PC-3 (cell line): Measurements from ENCODE around the gene APEX2. TPM values are rescaled to one million over a fixed set of nuclear protein-coding genes. Genes with fewer than 3 reads are reported as not detected.

Experiments
- ATAC-seq: fragments of 200-7000 bp; cut with Tn5 transposase; 2 replicates; pipeline ENCODE4 v1.9.1; 2020; ENCODE audit warnings: mild to moderate bottlenecking, moderate library complexity
- BruUV-seq: library from RNA; stranded (reverse); fragments of 400-500 nt; replicated peaks from 2 replicates; lab custom pipeline; 2021; lab: Mats Ljungman, UMichigan
- CTCF ChIA-PET: fragments of 300-600 bp; sonication (Branson Sonifier 250); formaldehyde crosslinking; loops from one replicate; lab custom pipeline; 2022; ENCODE audit warnings: antibody characterized with exemption; lab: Charles Lee
- POLR2A ChIA-PET: fragments of 300-600 bp; sonication (Branson Sonifier 250); formaldehyde crosslinking; loops from one replicate; lab custom pipeline; 2022; ENCODE audit warnings: antibody characterized with exemption; ENCODE audit not compliant: unreplicated experiment; lab: Charles Lee
- DNase-seq: peaks from one replicate; pipeline ENCODE4 v3.0.0-alpha.2; 2015
- H2AFZ ChIP-seq: fragments of 300-600 bp; sonication (generic); 2 replicates; pipeline ENCODE4 v1.6.0; 2016; ENCODE audit warnings: antibody characterized with exemption, low read length
- H3F3A ChIP-seq: fragments of 300-600 bp; sonication (generic); one replicate; pipeline ENCODE4 v1.6.0; 2017; ENCODE audit warnings: antibody characterized with exemption, low read length, control low read depth, mild to moderate bottlenecking; ENCODE audit not compliant: unreplicated experiment
- H3K27ac ChIP-seq: fragments of 300-600 bp; sonication (generic); 2 replicates; pipeline ENCODE4 v1.5.1; 2016; ENCODE audit warnings: mild to moderate bottlenecking, low read length
- H3K27me3 ChIP-seq: fragments of 300-600 bp; sonication (generic); 2 replicates; pipeline ENCODE4 v1.6.1; 2016; ENCODE audit warnings: low read length, mixed read lengths
- H3K36me3 ChIP-seq: fragments of 300-600 bp; sonication (generic); 2 replicates; pipeline ENCODE4 v1.6.1; 2016; ENCODE audit warnings: low read depth, mixed run types, low read length, mixed read lengths
- H3K4me1 ChIP-seq: fragments of 300-600 bp; sonication (generic); 2 replicates; pipeline ENCODE4 v1.5.1; 2016; ENCODE audit warnings: low read length; ENCODE audit not compliant: insufficient read depth
- H3K4me2 ChIP-seq: fragments of 300-600 bp; sonication (generic); 2 replicates; pipeline ENCODE4 v1.6.0; 2016; ENCODE audit warnings: low read length
- H3K4me3 ChIP-seq: fragments of 300-600 bp; sonication (generic); 2 replicates; pipeline ENCODE4 v1.5.1; 2016; ENCODE audit warnings: mild to moderate bottlenecking, low read length, mixed read lengths
- H3K79me2 ChIP-seq: fragments of 300-600 bp; sonication (generic); 2 replicates; pipeline ENCODE4 v1.6.1; 2017; ENCODE audit warnings: low read length, mixed read lengths
- H3K9ac ChIP-seq: fragments of 300-600 bp; sonication (generic); 2 replicates; pipeline ENCODE4 v1.6.0; 2016; ENCODE audit warnings: mild to moderate bottlenecking, low read length
- H3K9me2 ChIP-seq: fragments of 300-600 bp; sonication (generic); replicated peaks from 2 replicates; pipeline ENCODE4 v1.6.1; 2016; ENCODE audit warnings: mixed run types, low read length, mixed read lengths
- H3K9me3 ChIP-seq: fragments of 300-600 bp; sonication (generic); 2 replicates; pipeline ENCODE4 v1.6.1; 2016; ENCODE audit warnings: low read length, mixed read lengths
- H4K20me1 ChIP-seq: fragments of 300-600 bp; sonication (generic); 2 replicates; pipeline ENCODE4 v1.6.1; 2016; ENCODE audit warnings: low read length, mixed read lengths
- EZH2 ChIP-seq: fragments of 300-600 bp; sonication (generic); IDR thresholded peaks from one replicate; pipeline ENCODE4 v1.6.1; 2017; ENCODE audit warnings: antibody characterized with exemption, mild to moderate bottlenecking, low read length; ENCODE audit not compliant: unreplicated experiment
- EZH2phosphoT487 ChIP-seq: fragments of 300-600 bp; sonication (generic); IDR thresholded peaks from 2 replicates; pipeline ENCODE4 v1.6.1; 2018; ENCODE audit warnings: mild to moderate bottlenecking, antibody characterized with exemption, low read length, borderline replicate concordance
- intact Hi-C: fragments of 100-400 bp; cut with micrococcal nuclease; formaldehyde crosslinking; loops from 2 replicates; pipeline ENCODE4 v1.9.0; 2023
- total RNA-seq: library from RNA; depleted of rRNA; stranded (reverse); fragments of >200 nt; gene quantifications from 2 replicates; pipeline ENCODE4 v1.2.3, GENCODE V29; 2014
- TF ChIP-seq, protein P1 (sequence below): fragments of 300-600 bp; sonication (generic); conservative IDR thresholded peaks from 2 replicates; pipeline ENCODE4 v1.5.1; 2017; ENCODE audit warnings: antibody characterized with exemption, low read depth, mild to moderate bottlenecking, low read length

Gene APEX2
- total RNA-seq, 1 experiment from 2014 or later: 24.7 TPM

DNA sequence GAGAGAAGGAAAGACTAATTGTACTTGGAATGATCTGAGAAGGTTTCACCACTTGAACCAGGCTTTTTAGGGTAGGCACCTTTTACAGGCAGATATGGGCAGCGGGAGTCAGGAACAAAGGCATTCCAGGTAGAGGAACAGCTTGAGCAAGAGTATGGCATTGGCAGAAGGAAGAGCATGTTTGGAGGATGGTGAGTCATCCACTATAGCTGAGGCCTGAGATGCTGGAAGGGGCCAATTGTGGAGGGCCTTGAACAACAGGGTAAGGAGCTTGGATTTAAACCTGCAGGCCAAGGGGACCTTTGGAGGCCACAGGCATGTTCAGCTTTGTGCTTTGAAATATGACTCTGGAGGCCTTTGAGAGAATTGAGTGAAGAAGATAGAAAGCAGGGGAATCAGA lies 38.4 kb upstream of the APEX2 start:
- ATAC-seq: no peak
- ChIA-PET POLR2A (no interaction called here), CTCF (no interaction called here)
- DNase-seq: no peak
- Histone ChIP-seq H3K9ac (no peak overlapping the region), H3K4me1 (no peaks in the 10 kb centered on the region), H3K9me3 (no peaks in the 10 kb centered on the region), H3K36me3 (no peaks in the 10 kb centered on the region), H3F3A (no peaks in the 10 kb centered on the region), H3K4me3 (no peak overlapping the region), H3K27ac (no peak overlapping the region), H4K20me1 (no peaks in the 10 kb centered on the region), H3K4me2 (no peak overlapping the region), H3K79me2 (no peaks in the 10 kb centered on the region), H3K27me3 (no peaks in the 10 kb centered on the region), H2AFZ (no peak overlapping the region), H3K9me2 (no peaks in the 10 kb centered on the region)
- BruUV-seq: no TSS peak
- TF ChIP-seq, protein P1, sequence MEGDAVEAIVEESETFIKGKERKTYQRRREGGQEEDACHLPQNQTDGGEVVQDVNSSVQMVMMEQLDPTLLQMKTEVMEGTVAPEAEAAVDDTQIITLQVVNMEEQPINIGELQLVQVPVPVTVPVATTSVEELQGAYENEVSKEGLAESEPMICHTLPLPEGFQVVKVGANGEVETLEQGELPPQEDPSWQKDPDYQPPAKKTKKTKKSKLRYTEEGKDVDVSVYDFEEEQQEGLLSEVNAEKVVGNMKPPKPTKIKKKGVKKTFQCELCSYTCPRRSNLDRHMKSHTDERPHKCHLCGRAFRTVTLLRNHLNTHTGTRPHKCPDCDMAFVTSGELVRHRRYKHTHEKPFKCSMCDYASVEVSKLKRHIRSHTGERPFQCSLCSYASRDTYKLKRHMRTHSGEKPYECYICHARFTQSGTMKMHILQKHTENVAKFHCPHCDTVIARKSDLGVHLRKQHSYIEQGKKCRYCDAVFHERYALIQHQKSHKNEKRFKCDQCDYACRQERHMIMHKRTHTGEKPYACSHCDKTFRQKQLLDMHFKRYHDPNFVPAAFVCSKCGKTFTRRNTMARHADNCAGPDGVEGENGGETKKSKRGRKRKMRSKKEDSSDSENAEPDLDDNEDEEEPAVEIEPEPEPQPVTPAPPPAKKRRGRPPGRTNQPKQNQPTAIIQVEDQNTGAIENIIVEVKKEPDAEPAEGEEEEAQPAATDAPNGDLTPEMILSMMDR: no peak
- TF ChIP-seq EZH2 (no peak), EZH2phosphoT487 (no peak)
- intact Hi-C loops: no loop called here

DNA sequence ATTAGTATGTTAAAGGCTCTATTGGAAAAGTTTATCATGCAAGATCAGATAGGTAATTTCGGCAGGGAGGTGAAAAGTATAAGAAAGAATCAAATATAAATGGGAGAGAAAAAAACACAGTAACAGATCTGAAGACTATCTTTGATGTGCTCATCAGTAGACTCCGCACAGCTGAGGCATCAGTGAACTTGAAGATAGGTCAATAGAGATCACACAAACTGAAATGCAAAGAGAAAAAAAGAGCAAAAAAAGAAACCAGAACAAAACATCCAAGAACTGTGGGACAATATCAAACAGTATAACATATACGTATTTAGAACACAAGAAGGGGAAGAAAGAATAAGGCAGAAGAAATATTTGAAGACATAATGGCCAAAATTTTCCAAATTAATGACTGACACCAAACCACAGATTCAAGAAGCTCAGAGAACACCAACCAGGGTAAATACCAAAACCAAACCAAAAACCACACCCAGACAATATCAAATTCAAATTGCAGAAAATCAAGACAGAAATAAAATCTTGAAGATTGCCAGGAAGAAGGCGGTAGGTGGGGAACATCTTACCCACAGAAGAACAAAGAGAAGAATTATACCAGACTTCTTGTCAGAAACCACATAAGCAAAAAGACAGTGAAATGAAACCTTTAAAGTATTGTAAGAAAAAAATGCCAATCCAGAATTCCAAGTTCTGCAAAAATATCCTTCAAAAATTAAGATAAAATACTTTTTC lies 35.2 kb upstream of the APEX2 start:
- no TSS peak for BruUV-seq
- Histone ChIP-seq H3K4me2 (no peak overlapping the region), H3K9me2 (no peaks in the 10 kb centered on the region), H2AFZ (no peak overlapping the region), H3K27me3 (no peaks in the 10 kb centered on the region), H3K9ac (no peak overlapping the region), H3F3A (no peaks in the 10 kb centered on the region), H3K79me2 (no peaks in the 10 kb centered on the region), H3K27ac (no peak overlapping the region), H3K4me1 (no peaks in the 10 kb centered on the region), H3K36me3 (no peaks in the 10 kb centered on the region), H3K4me3 (no peak overlapping the region), H4K20me1 (no peaks in the 10 kb centered on the region), H3K9me3 (no peaks in the 10 kb centered on the region)
- DNase-seq (no peak), ATAC-seq (no peak)
- intact Hi-C loops: no loop called here
- ChIA-PET POLR2A (no interaction called here), CTCF (no interaction called here)
- no peak for TF ChIP-seq EZH2
- TF ChIP-seq, protein P1: no peak
- no peak for TF ChIP-seq EZH2phosphoT487

DNA sequence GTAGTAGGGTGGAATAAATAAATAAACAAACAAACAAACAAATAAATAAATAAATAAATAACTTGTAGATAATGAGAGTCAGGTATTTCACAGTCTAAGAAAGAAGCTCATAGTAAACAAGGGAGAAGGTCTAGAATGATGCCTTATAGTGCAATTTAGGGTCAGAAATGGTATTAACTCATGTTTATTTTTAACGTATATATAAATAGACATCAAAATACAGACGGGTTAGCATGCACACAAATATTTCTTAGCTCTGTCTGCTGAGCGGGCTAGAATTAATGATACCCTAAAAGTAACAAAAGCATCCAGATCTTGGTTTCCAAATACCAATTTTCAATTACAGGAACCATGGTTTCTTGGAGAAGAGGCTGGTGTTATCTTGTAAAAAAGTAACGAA lies 22.8 kb upstream of the APEX2 start:
- ChIA-PET POLR2A (no interaction called here), CTCF (no interaction called here)
- 0 out of 2 replicates have a peak, but pooled peaks cover 5% of the 10 kb centered on the region for H3K9me2 ChIP-seq
- H3K27ac ChIP-seq: no peak overlapping the region
- H3K27me3 ChIP-seq: no peaks in the 10 kb centered on the region
- H3K4me2 ChIP-seq: no peak overlapping the region
- intact Hi-C loops: no loop called here
- DNase-seq (no peak), ATAC-seq (no peak)
- no peaks in the 10 kb centered on the region for H3K36me3 ChIP-seq
- no peaks in the 10 kb centered on the region for H3K79me2 ChIP-seq
- H3K9ac ChIP-seq: no peak overlapping the region
- BruUV-seq: no TSS peak
- TF ChIP-seq, protein P1: no peak
- TF ChIP-seq EZH2phosphoT487 (no peak), EZH2 (no peak)
- no peak overlapping the region for H3K4me3 ChIP-seq
- H3K4me1 ChIP-seq: peaks cover 15% of the 10 kb centered on the region
- no peak overlapping the region for H2AFZ ChIP-seq
- H4K20me1 ChIP-seq: no peaks in the 10 kb centered on the region
- H3K9me3 ChIP-seq: no peaks in the 10 kb centered on the region
- no peaks in the 10 kb centered on the region for H3F3A ChIP-seq
